Glutamatergic neuron (in vitro differentiated cells): ENCODE data around the gene PCNT. TPM values are rescaled to one million over a fixed set of nuclear protein-coding genes. Genes with fewer than 3 reads are reported as not detected.

Experiments
- DNase-seq: peaks from one replicate; pipeline ENCODE4 v3.0.0; 2022
- H3K27ac Mint-ChIP-seq: one replicate; pipeline ENCODE4 v1.8.0; 2020; ENCODE audit warnings: mild to moderate bottlenecking, mixed read lengths, inconsistent platforms; ENCODE audit not compliant: unreplicated experiment
- H3K27me3 Mint-ChIP-seq: one replicate; pipeline ENCODE4 v1.8.0; 2020; ENCODE audit warnings: mild to moderate bottlenecking, moderate library complexity, mixed read lengths, inconsistent platforms; ENCODE audit not compliant: unreplicated experiment
- H3K36me3 Mint-ChIP-seq: one replicate; pipeline ENCODE4 v1.8.0; 2020; ENCODE audit warnings: mild to moderate bottlenecking, mixed read lengths, inconsistent platforms; ENCODE audit not compliant: unreplicated experiment
- H3K4me1 Mint-ChIP-seq: one replicate; pipeline ENCODE4 v1.8.0; 2020; ENCODE audit warnings: mild to moderate bottlenecking, low read depth, mixed read lengths, inconsistent platforms; ENCODE audit not compliant: unreplicated experiment
- H3K4me3 Mint-ChIP-seq: one replicate; pipeline ENCODE4 v1.8.0; 2020; ENCODE audit warnings: mild to moderate bottlenecking, mixed read lengths, inconsistent platforms; ENCODE audit not compliant: unreplicated experiment
- H3K9me3 Mint-ChIP-seq: one replicate; pipeline ENCODE4 v1.8.0; 2020; ENCODE audit warnings: mild to moderate bottlenecking, moderate library complexity, mixed read lengths, inconsistent platforms; ENCODE audit not compliant: unreplicated experiment
- total RNA-seq: library from RNA; stranded (reverse); fragmentation: NEBNext Ultra II Directional; extraction: Animal tissue kit (Norgen Biotek cat#: 25700); gene quantifications from one replicate; pipeline ENCODE4 v1.2.1, GENCODE V29; 2021; ENCODE audit not compliant: unreplicated experiment
- TF ChIP-seq, protein P1 (sequence below): fragments of 200-600 bp; sonication (generic); IDR thresholded peaks from one replicate; pipeline ENCODE4 v1.5.0; 2021; ENCODE audit not compliant: partially characterized antibody, unreplicated experiment

The PCNT gene
- total RNA-seq, 1 donor from 2014 or later: 117 TPM

DNA sequence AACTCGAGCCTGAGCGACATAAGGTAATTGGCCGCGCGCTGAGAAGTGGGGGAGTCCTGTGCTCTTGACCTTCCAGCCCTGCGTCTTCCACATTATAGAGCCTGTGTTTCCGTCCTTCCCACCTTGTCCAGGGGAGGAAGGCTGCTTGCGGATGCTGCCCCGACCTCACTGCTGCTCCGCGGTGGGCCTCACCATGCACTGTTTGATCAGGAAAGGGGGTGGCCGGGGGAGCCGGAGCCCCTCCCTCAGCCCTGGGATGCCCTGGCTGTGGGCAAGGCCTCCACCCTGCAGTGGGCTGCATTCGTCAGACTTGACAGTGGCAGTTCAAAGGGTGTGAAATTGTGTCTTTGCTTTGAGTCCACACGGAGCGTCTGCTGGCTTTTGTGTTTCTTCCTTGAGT lies 30.1 kb downstream of the PCNT start:
- TF ChIP-seq, protein P1, sequence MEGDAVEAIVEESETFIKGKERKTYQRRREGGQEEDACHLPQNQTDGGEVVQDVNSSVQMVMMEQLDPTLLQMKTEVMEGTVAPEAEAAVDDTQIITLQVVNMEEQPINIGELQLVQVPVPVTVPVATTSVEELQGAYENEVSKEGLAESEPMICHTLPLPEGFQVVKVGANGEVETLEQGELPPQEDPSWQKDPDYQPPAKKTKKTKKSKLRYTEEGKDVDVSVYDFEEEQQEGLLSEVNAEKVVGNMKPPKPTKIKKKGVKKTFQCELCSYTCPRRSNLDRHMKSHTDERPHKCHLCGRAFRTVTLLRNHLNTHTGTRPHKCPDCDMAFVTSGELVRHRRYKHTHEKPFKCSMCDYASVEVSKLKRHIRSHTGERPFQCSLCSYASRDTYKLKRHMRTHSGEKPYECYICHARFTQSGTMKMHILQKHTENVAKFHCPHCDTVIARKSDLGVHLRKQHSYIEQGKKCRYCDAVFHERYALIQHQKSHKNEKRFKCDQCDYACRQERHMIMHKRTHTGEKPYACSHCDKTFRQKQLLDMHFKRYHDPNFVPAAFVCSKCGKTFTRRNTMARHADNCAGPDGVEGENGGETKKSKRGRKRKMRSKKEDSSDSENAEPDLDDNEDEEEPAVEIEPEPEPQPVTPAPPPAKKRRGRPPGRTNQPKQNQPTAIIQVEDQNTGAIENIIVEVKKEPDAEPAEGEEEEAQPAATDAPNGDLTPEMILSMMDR: no peak
- Mint-ChIP-seq H3K4me1 (no peaks in the 10 kb centered on the region), H3K27ac (no peak overlapping the region), H3K36me3 (no peaks in the 10 kb centered on the region), H3K27me3 (no peaks in the 10 kb centered on the region), H3K4me3 (no peak overlapping the region), H3K9me3 (no peaks in the 10 kb centered on the region)
- DNase-seq: no peak

DNA sequence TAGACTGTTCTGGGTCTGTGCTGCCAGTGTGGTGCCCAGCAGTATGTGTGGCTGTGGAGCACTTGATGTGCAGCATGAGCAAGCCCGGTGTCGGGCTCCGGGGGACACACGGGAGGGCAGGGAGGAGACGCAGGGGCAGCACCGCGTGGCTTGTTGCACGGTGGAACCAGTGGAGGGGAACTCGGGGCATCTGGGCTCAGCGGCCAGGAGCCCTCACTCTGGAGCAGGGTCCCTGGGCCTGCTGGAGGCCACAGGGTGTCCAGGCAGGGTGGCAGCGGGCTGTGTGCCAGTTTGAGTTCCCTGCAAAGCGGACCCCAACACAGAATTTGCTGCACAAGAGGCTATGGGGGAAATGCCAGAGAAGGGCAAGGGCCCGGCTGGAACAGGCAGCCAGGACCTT lies 30.6 kb downstream of the PCNT start:
- Mint-ChIP-seq H3K4me1 (no peaks in the 10 kb centered on the region), H3K36me3 (no peaks in the 10 kb centered on the region)

DNA sequence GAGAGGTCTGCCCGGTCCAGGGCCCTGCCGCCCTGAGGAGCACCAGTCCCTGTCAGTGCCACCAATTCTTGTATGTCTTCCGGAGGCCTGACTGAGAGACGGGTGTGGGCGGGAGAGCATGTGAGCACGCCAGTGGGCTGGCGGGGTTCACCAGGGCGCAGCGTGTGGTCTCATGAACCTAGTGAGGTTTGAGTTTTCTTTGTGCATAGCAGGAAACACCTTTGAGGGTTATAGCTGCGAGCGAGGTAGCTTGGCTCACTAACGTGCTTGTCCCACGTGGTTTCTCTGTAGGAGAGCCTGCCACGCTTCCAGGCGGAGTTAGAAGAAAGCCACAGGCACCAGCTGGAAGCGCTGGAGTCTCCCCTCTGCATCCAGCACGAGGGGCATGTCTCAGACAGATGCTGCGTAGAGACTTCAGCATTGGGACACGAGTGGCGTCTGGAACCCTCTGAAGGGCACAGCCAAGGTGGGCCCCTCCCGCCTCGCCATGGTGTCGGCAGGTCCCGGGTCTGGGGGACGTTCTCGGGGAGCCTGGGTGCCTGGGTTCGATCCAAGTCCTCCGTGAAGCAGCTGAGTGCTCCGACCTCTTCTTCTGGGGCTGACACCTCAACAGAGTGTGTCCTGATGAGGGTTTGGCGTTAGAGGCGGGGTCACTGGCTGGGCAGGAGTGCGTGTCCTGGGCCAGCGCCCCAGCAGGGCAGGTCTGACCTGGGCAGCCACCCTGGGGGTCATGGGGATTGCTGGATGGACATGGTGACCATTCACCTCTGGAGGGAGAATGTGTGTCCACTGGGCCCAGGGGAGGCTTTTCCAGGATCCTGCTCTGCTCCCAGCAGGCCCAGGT lies 31.4 kb downstream of the PCNT start:
- Mint-ChIP-seq H3K9me3 (no peaks in the 10 kb centered on the region), H3K4me1 (no peaks in the 10 kb centered on the region), H3K27me3 (no peaks in the 10 kb centered on the region), H3K36me3 (no peaks in the 10 kb centered on the region), H3K27ac (no peak overlapping the region), H3K4me3 (no peak overlapping the region)
- DNase-seq: no peak
- TF ChIP-seq, protein P1: no peak

More for the DNA sequence above, 30.6 kb downstream of the PCNT start:
- Mint-ChIP-seq H3K4me3 (no peak overlapping the region), H3K9me3 (no peaks in the 10 kb centered on the region), H3K27ac (no peak overlapping the region), H3K27me3 (no peaks in the 10 kb centered on the region)
- DNase-seq: no peak
- TF ChIP-seq, protein P1: no peak

DNA sequence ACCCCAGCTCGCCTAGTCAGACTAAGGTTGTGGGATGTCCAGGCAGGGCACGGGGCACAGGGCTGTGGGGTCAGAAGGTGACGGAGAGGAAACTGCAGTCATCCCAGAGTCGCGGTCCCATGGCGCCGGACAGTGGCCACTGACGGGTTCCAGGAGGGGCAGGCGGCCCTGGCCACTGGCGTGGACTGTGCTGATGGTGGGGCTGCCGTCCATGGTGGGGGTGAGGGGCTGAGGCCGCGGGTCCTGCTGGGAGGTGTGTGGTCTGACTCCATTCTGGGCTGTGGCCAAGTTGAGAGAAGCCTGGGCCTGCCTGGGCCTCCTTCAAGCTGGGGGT lies 32.0 kb downstream of the PCNT start:
- no peaks in the 10 kb centered on the region for H3K27me3 Mint-ChIP-seq
- no peaks in the 10 kb centered on the region for H3K4me1 Mint-ChIP-seq
- H3K36me3 Mint-ChIP-seq: no peaks in the 10 kb centered on the region
- DNase-seq: no peak
- H3K9me3 Mint-ChIP-seq: no peaks in the 10 kb centered on the region
- H3K4me3 Mint-ChIP-seq: no peak overlapping the region
- TF ChIP-seq, protein P1: no peak
- H3K27ac Mint-ChIP-seq: no peak overlapping the region

DNA sequence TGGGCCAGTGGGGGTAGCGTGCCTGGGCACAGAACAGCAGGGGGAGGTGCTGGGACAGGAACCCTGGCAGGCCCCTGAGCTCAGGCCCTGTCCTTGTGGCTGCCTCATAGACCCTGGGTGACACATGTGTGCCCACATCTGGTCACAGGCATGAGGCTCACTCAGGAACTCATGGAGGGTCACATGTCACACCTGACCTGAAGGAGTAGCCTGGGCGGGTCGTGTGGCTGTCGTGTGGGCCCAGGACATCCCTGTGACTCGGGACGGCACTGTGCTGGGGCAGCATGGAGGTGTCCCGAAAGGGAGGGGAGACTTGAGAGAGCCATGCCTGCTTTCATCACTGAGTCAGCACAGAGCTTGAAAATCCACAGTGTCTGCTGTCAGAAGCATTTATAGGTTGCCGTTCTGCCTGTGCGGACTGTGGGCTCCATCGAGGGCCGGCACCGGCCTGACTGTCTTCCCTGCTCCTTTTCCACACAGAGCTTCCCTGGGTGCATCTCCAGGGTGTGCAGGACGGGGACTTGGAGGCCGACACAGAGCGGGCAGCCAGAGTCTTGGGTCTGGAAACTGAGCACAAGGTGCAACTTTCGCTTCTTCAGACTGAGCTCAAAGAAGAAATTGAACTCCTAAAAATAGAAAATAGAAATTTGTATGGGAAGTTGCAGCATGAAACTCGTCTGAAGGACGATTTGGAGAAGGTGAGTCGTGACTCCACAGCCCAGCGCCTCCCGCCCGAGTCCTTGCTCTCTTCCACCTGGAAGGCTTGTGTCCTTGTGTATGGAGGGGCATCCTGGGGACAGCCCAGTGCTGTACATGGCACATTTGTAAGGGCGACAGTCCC lies 32.8 kb downstream of the PCNT start:
- no peak for DNase-seq
- no peaks in the 10 kb centered on the region for H3K4me1 Mint-ChIP-seq
- H3K27me3 Mint-ChIP-seq: no peaks in the 10 kb centered on the region
- TF ChIP-seq, protein P1: no peak
- H3K9me3 Mint-ChIP-seq: no peaks in the 10 kb centered on the region
- no peaks in the 10 kb centered on the region for H3K36me3 Mint-ChIP-seq
- H3K4me3 Mint-ChIP-seq: no peak overlapping the region
- H3K27ac Mint-ChIP-seq: no peak overlapping the region
